HG03460 (cell line): Measurements from ENCODE around the gene DSC3.

Source experiments
- ATAC-seq: cut with Tn5 transposase; IDR thresholded peaks from one replicate; pipeline ENCODE4 v1.9.1; 2021; ENCODE audit not compliant: unreplicated experiment

Gene DSC3

DNA sequence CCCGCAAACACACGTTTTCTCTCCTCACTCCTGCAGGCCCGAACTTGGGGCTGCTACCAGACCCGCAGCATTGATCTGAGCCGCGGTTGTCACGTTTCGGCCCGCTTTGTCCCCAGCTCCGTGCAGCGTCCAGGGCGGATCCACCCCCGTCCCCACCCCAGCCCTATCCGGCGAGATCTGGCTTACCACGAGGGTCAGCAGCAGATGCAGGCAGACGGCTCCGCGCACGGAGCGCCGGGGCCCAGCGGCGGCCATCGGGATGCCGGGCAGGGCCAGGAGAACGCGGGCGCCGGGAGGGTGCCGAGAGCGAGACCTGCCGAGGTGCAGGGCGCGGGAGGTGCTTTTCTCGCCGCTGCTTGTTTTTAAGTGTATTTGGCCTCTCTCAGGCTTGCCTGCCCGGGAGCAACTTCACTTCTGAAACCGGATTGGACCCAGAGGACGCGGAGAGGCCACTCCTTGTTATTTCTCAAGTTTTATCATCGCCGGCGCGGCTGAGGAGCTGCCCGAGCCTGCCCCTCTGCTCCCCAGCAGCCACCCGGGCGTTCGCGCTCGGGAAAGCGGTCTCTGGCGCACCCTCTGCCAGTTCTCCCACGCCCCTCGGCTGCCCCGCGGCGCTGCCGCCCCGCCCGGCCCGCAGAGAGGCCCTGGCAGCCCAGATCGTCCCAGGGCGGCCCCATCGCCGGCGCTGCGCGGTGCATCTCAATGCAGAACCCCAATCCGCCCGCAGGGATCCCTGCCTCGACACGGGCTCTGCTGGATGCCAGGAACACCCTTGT lies at the start of gene DSC3:
TSS of gene DSC3 (minus strand) at position 337 of the 776 bp plus-strand sequence. CDS start at position 255, 82 bp downstream.
- ATAC-seq = no peak

DNA sequence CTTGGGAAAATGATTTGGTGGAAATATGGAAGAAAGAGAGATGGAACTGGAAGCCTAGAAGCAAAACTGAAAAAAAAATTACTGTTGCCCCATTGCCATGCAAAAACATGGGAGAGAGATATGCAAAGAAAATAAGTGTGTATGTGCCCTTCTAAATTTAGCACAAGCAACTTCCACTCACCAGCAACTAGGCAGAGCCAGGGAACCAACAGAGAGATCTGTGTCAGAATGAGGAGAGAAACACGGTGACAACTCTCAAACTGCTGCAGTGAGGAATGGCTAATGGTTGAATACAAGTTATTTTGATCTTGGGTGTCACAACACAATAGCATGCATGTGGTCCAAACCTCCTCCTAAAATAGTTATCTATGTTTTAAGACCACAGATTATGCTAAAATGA lies 48.8 kb upstream of the DSC3 start:
- ATAC-seq = no peak

DNA sequence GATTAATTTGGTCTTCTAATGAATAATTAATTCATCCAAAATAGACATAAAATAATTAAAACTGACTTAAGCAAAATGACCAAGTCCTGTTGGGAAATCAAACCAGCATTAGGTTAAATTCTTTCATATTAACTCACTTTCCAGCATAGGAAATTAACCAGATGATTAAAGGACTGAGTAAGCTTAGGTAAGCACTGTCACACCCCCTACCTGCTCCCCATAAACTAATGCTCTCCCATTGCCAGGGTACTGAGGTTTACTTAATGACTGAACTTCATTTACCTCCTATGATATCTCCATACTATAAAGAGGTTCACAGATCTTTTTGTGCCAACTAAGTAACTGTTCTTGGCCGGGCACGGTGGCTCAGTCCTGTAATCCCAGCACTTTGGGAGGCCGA lies 46.0 kb upstream of the DSC3 start:
- ATAC-seq = no peak

DNA sequence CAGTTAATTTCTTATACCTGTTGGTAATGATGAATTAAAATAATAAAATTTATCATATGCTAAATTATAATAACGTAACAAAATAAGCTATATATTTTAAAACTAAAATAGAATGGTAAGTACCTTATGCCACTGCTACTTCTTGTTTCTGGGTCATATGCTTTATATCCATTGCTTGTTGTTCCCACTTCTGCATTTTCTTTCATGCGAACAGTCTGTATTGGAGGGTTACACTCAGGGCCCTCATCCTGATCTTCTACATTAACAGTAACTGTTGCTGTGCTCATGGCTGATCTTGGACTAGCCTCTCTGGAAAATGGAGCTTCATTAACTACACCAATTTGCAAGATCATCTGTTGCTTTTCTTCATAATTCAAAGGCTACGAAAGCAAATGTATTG lies 37.4 kb upstream of the DSC3 start:
- no peak for ATAC-seq

DNA sequence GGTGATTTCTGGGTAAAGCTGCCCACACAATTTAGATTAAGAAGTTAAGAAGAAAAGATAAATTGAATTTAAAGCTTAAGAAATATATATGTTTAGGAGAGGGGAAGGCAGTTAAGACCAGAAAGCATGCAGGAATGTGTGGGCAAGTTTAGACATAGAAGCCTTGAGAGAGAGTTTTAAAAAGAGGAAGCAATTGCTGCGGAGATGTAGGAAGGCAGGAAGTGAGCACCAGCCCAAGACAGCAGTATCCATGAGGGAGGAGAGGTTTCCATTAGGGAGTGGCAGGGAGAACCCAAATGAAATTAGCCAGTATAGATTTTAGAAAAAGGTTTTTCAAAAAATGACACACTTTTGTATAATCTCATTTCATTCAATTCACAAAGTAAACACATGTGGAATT lies 35.3 kb upstream of the DSC3 start:
- ATAC-seq = no peak

DNA sequence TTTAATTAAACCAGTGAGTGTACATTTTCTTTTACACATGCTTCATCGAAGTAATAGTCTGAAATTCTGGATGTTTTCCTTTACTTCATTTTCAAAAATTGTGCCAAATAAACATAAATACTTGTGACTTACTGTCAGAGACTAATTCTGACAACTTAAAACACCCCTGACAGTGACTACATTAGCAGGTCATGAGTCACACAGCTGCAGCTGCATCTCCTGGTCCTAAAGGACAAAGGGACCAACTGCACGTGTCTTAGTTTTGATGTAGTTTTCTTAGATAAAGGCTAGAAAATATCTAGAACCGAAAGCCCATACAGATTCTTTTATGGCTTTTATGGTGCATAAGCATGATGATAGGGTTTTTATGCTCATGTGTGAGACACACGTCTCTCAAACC lies 29.6 kb upstream of the DSC3 start:
- ATAC-seq = no peak

DNA sequence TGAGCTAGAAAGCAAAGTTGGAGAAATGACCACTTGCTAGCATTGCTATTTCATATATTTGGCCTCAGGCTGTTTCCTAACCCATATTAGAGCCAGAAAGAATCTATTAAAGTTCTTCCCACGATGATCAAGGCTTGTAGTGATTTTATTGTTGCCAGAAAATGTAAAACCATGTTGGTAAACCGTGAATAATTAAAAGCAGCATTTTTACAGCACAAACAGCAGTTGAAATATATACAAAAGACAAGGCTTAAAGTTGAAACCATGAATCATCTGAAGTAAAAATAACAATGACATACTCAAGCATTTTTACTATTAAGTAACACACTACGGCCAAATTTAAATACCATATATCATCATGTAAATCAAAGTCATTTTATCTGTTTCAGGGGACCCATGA lies 27.7 kb upstream of the DSC3 start:
- no peak for ATAC-seq

DNA sequence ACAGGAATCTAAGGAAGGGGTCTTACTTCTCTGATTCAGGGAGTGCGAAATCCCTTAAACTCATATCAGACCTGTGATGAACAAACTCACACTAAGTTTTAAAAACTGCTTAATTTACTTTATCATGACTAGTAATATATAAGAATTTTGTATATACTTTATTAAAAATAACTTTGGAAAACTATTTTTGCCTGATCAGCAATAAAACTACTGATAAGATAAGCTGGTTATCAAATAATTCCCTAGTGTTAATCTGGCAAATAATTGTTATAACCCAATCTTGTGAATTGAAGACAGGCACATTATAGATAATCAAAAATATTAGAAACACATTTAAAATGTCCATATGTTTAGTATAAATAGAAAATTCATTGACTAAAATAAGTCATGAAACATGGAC lies 23.7 kb upstream of the DSC3 start:
- ATAC-seq = no peak

DNA sequence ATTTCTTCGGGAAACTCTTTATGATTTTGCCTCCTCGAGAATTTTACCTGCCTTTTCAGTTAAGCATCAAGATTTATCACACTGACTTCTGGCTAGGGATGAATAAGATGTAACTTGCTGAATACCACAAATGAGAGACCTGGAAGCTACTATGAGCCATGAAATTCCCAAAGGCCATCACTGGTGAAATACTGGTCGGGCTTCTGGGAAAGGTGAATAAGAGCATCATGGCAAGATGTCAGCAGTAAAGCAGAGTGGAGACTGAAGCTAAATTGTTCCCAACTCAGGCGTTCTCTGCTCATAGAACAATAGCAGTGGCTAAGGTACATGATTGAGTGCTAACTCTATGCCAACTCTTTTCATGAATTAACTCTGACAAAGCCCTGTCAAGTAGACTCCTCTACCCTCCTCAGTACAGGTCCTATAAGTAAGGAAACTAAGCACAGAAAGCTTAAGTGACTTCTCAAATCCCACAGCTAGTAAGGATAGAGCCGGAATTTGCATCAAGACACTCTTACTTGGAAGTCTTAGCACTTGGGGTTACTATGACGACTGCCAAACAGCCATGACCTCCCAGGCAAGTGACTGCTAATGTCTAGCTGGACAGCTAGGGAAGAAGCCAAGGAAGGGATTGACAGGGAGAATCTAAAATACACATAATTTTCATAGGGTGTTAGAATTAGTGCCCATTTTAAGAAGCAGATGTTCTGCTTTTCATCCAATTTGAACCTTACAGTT lies 22.7 kb upstream of the DSC3 start:
- no peak for ATAC-seq

DNA sequence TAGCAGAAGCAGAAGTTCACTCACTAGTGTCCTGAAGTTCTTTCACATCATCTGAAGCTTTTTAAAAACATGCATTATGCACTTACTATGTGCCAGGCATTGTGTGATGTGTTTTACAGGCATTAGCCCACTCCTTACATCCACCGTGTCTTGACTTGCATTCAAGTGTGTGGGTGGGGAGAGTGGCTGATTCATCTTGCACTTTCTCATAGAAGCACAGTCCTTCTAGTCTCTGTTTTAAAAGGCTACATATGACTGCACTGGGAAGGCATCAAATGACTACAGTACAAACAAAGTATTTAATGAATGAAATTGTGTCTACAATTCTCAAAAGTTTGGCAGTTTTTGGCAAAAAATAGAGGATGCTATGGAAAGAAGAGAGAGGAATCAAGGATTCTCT lies 21.6 kb upstream of the DSC3 start:
- ATAC-seq = no peak

DNA sequence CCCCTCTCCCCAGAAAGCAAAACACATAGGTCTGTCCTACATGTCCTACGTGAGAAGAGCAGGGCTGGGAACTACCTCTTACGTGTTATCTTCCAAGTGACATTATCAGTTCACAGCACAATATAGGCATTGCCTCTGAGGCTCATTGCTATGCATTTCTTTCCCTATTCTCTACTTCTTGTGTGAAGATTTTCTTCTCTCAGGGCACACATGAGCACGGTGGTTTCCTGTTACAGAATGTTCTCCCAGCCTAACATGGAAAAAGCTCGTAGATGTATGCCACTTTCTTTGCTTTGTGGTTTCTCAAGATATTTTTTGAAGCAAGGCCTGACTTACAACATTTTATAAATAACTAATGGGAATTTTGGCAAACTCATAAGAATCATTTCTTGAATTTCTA lies 19.4 kb upstream of the DSC3 start:
- no peak for ATAC-seq

DNA sequence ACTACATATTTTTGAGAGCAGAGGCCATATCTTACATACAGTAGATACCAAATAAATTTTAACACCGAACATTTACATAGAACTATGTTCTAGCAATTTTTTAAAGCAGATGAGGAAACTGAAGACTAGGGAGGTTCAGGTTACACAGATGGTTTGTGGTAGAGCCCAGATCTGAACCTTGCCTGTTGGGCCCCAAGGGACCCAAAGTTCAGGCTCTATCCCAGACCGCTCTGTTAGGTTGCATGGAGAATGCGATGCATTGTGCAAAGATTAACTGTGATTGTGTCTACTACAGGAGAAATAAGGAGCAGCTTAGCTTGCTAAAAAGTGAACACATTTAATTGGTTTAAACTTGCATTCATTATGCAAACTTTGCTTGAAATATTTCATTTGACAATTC lies 16.4 kb upstream of the DSC3 start:
- no peak for ATAC-seq

DNA sequence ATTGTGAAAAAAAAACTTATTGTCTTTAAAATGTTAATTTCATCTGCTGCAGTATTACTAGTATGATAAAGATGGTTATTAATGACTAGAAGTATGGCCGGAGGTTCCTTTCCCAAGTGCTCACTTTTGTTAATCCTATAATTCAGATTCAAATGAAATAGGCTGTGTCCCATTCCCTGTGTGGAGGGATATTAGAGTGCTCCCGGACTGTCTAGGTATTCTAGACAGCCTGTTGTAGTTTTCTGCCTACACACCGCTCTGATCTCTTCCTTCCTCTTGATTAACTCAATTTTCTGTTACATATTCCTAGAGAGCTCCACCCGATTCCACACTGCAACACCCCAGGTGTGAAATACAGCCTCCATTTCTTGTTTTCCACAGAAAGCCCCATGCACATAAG lies 15.4 kb upstream of the DSC3 start:
- no peak for ATAC-seq

DNA sequence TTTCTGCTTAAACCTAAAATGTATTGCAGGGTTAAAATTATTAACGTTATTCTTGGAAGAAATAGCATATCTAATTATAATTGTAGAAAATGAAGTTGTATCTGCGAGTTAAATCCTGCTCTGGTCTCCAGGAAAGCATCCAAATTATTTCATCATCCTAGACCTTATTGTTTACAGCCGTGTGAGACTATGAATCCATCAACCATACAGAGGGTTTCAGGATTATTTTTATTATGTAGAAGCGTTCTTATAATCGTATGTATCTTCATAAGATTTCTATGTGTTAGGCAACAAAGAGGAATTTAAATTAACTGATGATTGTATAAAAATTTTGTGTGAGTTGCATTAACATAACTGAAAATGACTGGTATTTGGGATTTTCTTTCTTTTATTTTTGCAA lies 14.5 kb upstream of the DSC3 start:
- no peak for ATAC-seq

DNA sequence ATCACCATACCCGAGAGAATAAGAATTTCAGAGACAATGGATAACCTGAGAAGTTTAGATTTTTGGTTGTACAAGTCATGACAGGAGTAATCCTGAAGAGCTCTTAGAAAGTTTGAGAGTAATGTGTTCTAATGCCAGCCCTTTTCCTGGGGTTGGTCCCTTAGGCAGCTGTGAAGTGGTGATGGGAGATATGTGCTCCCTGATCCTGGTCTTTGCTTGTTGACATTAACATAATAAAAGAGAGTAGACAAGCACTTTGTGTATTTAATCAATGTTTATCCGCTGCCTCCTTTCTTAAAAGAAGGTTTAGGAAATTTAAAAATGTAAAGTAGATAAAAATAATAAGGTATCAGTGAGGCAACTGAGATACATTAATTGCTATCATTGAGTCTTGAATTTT lies 13.8 kb upstream of the DSC3 start:
- ATAC-seq = no peak

DNA sequence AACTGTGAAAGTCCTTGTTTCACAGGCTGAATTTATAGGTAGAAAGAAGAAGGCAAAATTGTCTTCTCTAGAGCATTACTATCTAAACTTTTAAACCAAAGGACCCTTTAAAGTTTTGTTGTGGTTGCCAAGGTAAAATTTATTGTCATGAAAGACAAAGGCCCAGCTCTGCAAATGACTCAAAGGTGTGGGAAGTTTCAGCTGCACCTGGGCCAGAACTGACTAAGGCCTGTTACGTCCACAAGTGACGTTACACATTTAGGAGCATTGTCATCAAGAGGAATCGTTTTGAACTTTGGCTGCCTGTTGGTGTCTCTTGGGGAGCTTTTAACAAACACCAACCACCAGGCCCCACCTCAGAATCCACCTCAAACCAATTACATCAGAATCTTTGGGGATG lies 8.1 kb upstream of the DSC3 start:
- no peak for ATAC-seq

DNA sequence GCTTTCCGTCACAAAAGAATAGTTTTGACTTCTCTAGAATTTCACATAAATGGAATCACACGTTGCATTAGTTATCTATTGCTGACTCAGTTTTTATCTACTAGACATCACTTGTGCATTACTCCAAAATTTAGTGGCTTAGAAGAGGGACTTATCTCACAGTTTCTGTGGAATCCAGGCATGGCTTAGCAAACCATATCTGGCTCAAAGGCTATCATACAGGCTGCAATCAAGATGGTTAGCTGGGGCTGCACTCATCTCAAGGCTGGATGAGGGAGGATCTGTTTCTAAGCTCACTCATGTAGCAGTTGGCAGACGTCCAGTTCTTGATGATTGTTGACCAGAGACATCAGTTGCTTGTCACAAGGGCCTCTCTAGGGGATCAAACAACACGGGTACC lies 6.6 kb upstream of the DSC3 start:
- ATAC-seq = no peak

DNA sequence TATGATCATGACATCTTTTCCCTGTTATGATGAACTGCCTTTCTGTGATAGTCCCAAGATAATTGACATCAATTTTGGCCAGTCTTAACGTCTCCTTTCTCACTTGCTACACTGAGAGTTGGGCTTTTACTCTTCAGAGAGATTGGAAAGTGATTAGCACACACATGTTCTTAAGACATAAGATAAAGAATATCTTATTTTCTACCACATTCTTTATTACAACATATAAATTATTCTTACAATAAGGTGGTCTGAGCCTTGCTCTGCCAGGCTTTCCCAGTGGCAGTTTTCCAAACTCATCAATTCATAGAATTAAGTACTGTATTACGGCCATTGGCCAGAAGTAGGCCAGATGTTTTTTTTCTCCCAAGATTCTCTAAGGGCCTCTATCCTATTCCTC lies 5.7 kb upstream of the DSC3 start:
- ATAC-seq = no peak

DNA sequence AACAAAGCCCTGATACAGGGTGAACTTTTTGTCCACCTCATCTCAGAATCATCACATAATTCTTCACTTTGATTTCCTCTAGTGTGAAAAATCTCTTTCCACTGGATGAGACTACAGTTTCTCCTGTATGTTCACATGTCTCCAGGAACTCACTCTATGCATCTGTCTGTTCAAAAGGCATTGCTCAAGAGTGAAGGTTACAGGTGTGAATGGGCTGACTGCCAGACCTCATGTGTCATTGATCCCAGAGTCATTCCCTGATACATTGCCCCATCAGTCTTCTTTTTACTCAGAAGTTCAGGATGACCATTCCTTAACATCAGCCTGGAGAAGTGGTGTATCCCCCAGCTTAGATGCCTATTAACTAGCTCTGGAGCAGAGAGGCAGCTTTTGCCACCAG lies 4.4 kb upstream of the DSC3 start:
- no peak for ATAC-seq

DNA sequence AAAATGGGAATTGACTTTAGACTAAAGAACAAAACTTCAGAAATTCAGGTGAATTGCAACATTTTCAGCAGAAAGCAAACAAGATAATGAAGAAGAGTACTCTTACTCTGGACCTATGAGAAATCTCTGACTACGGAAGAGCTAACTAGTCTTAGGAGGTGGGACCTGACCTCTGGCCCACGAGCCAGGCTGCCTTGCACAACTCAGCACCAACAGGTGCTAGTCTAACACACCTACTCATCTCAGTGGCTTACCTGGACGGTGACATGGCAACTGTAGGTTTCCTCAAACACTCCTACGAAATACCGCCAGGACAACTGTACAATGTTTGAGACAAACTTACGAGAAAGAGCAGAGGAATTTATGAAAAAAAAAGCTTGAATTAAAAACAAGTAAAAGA lies 3.1 kb upstream of the DSC3 start:
- ATAC-seq = no peak

DNA sequence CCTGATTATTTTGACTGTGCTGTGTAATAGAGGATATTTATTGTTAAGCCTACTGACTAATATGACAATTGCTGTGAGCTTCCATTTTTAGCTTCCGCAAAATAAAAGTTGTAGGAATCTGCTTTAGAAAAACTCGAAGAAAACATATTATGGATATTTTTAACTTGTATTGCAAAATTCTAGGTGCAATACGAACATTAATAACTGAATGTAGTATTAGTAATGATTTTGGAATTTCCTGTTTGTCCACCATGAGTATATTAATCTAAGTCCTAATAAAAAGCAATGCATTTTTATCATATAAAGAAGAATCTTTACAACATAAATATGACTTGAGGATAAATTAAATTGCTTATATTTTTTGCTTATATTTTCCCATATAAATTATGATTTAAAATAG lies 2.4 kb upstream of the DSC3 start:
- ATAC-seq = no peak

DNA sequence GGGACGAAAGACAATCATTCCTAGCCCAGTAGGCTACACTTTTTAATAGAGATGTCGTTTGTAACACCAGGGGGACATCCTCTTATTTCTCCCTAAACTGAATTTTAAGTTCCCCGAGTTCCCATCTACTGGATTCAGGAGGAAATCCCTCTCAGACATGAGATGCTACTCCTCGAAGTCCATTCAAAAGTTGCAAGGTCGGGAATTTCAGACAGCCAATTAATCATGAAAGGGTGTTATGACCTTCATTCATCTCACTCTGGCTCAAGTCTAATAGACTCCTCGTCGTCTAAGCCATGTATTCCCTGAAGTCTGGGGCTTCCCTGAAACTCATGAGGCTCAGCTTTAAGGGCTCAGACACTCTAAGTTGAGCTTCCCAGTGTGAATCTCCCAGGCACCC lies 1.2 kb upstream of the DSC3 start:
- ATAC-seq = no peak

DNA sequence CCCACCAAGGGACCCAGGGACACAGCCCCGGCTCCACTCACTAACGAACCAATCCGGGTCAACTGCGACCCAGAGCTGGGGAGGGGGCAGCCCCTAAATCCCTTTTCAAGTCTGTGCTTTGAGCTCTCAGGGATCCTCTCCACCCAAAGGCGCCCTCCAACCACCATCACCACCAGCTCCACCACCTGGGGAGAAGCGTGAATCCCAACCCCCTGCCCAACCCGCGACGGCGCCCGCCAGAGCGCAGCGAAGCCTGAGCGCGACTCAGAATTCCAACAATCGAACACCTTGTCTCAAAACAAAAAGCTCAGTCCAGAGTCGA lies 497 bp downstream of the DSC3 start:
- no peak for ATAC-seq
